ENCODE results near the gene PLPPR3. TPM values are rescaled to one million over a fixed set of nuclear protein-coding genes. Genes with fewer than 3 reads are reported as not detected.

PLPPR3 gene
- total RNA-seq, 1 experiment from 2014 or later = 57.9 TPM

DNA sequence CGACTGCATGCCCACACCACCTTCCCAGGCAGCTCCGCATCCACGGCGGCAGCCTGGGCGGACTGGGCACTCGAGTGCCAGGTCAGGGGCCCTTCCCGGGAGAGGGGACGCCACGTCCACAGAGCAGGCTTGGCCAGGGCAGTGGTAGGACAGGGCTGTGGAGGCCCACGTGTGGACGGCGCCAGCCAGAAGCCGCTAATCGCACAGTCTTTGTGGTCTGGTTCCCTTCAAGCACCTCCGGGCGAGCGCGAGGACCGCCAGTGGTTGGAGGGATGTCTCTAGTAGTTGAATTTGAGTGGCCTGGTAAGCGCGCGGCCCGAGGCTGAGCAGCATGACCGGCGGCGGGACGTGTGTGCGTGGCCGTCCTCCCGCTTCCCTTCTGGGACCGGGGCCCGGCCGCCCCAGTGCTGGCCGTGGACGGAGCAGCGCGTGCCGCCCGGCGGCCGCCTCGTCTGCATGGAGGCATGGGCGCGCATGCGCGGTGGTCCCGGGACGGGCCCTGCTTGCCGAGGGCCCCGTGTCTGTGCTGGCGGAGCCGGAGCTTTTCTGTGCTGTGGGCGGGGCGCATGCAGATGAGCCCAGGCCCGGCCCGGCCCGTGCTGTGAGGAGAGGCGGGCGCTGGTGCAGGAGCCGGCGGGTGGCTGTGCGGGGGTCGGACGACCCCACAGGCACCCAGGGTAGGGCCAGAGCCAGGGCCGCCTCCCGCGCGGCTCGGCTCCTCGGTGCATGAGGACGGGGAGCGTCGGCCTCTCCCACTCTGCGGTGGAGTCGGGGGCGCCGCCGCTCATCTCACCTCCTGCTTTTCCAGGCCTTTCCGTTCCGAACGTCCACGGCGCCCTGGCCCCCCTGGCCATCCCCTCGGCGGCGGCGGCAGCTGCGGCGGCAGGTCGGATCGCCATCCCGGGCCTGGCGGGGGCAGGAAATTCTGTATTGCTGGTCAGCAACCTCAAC, 15.9 kb downstream of the PLPPR3 start:
- Histone ChIP-seq H3K14ac (ENCODE audit: insufficient read depth, low read length) (no peak overlapping the region), H3K4me1 (ENCODE audit: insufficient read depth, low read length) (no peaks in the 10 kb centered on the region), H2BK15ac (ENCODE audit: low read depth, low read length) (no peak overlapping the region), H4K5ac (ENCODE audit: insufficient read length, low read depth, low read length) (no peak overlapping the region), H3K18ac (ENCODE audit: insufficient read length, low read depth, low read length) (no peak overlapping the region), H2BK20ac (ENCODE audit: low read depth, low read length, poor library complexity, severe bottlenecking) (no peak overlapping the region), H3K9me3 (ENCODE audit: control insufficient read depth, low read depth, low read length) (no peaks in the 10 kb centered on the region), H2AFZ (ENCODE audit: low read length) (no peak overlapping the region), H3K27me3 (ENCODE audit: insufficient read depth, low read length) (no peaks in the 10 kb centered on the region), H3K23me2 (ENCODE audit: insufficient read length, low read depth, low read length, poor library complexity, severe bottlenecking) (no peaks in the 10 kb centered on the region), H2BK5ac (ENCODE audit: insufficient read length, low read length) (no peak overlapping the region), H4K20me1 (ENCODE audit: control insufficient read depth, insufficient read depth, insufficient read length) (no peaks in the 10 kb centered on the region), H4K8ac (replicated peaks; ENCODE audit: insufficient read length, low read depth, low read length) (no peak overlapping the region), H3K4ac (ENCODE audit: low read depth, low read length) (no peak overlapping the region), H4K91ac (ENCODE audit: insufficient read length, low read depth, low read length) (no peak overlapping the region), H2BK12ac (ENCODE audit: insufficient read length, low read depth, low read length) (no peak overlapping the region), H3K79me1 (ENCODE audit: insufficient read depth, low read depth, low read length, poor library complexity, severe bottlenecking) (peaks cover 10% of the 10 kb centered on the region), H3K4me2 (ENCODE audit: insufficient read depth, insufficient read length, low read length) (no peak overlapping the region), H3K9ac (ENCODE audit: extremely low read depth, insufficient read length, low read length) (no peak overlapping the region), H3K23ac (ENCODE audit: insufficient read length, low read depth, low read length) (no peak overlapping the region), H3T11ph (ENCODE audit: low read length) (no peak overlapping the region), H3K27ac (ENCODE audit: insufficient read length, low read depth, low read length) (no peak overlapping the region), H2BK120ac (ENCODE audit: low read depth, low read length, poor library complexity, severe bottlenecking) (no peak overlapping the region), H2AK5ac (ENCODE audit: insufficient read length, low read length) (no peak overlapping the region), H3K79me2 (ENCODE audit: insufficient read depth, low read length) (peaks cover 36% of the 10 kb centered on the region; the same call in 1 of the 2 replicates), H3K56ac (ENCODE audit: insufficient read length, low read depth, low read length) (no peak overlapping the region)
- DNase-seq = no peak
- Mint-ChIP-seq H3K9me3 (no peaks in the 10 kb centered on the region; a peak in 1 of 5 replicates), H3K27ac (no peak overlapping the region), H3K4me3 (no peak overlapping the region), H3K4me1 (peaks cover 10 to 22% of the 10 kb centered on the region in 2 experiments), H3K27me3 (ENCODE audit: low read depth) (no peaks in the 10 kb centered on the region; the same call in 1 of the 2 replicates), H3K36me3 (ENCODE audit: insufficient read depth in 1 of 3, low read depth in 3 of 3) (peaks cover 55 to 81% (median 77%) of the 10 kb centered on the region in 3 experiments)
- WGBS (ENCODE audit: extremely low coverage, insufficient read length, low lambda C conversion rate) = no CpG with 5 or more reads among the region's 93 CpGs
- TF ChIP-seq, protein P1, sequence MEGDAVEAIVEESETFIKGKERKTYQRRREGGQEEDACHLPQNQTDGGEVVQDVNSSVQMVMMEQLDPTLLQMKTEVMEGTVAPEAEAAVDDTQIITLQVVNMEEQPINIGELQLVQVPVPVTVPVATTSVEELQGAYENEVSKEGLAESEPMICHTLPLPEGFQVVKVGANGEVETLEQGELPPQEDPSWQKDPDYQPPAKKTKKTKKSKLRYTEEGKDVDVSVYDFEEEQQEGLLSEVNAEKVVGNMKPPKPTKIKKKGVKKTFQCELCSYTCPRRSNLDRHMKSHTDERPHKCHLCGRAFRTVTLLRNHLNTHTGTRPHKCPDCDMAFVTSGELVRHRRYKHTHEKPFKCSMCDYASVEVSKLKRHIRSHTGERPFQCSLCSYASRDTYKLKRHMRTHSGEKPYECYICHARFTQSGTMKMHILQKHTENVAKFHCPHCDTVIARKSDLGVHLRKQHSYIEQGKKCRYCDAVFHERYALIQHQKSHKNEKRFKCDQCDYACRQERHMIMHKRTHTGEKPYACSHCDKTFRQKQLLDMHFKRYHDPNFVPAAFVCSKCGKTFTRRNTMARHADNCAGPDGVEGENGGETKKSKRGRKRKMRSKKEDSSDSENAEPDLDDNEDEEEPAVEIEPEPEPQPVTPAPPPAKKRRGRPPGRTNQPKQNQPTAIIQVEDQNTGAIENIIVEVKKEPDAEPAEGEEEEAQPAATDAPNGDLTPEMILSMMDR (conservative IDR thresholded peaks at IDR 0.05) = no peak

Measured in H9 (cell line).